Measurements from ENCODE around the gene FAM236D. TPM values are rescaled to one million over a fixed set of nuclear protein-coding genes. Genes with fewer than 3 reads are reported as not detected.

The FAM236D gene
- polyA plus RNA-seq, 1 of the 3 experiments (the other 2 are of a cell fraction), result not detected

Other genes starting within 250 kb of the FAM236D start
- gene HDAC8, start 235.4 kb downstream of the FAM236D start, polyA plus RNA-seq (2012; rRNA removed), result 30.6 and 38.7 TPM in 2 replicates
- gene PHKA1, start 93.9 kb downstream of the FAM236D start, polyA plus RNA-seq (2012; rRNA removed), result 4.8 and 6.2 TPM in 2 replicates
- gene DMRTC1B, start 31.3 kb downstream of the FAM236D start, polyA plus RNA-seq (2012; rRNA removed), result not detected in 2 replicates
- gene FAM236B, start 25.6 kb downstream of the FAM236D start, polyA plus RNA-seq (2012; rRNA removed), result not detected in 2 replicates
- gene FAM236C, start 104.4 kb upstream of the FAM236D start, polyA plus RNA-seq (2012; rRNA removed), result not detected in 2 replicates
- gene FAM236A, start 130.0 kb upstream of the FAM236D start, polyA plus RNA-seq (2012; rRNA removed), result not detected in 2 replicates
- gene DMRTC1, start 135.6 kb upstream of the FAM236D start, polyA plus RNA-seq (2012; rRNA removed), result not detected in 2 replicates
- gene PABPC1L2B, start 194.7 kb upstream of the FAM236D start, polyA plus RNA-seq (2012; rRNA removed), result 0.05 TPM in 2 replicates

Data from SK-N-SH (cell line).